DND-41 (cell line): Measurements from ENCODE around the gene CXCL6.

Source experiments
- ATAC-seq: fragments of 200-7000 bp; cut with Tn5 transposase; 3 replicates; pipeline ENCODE4 v1.9.1; 2021; ENCODE audit warnings: low read depth; ENCODE audit not compliant: insufficient read depth
- DNase-seq: peaks from one replicate; pipeline ENCODE4 v3.0.0-alpha.2; 2020
- H2AFZ ChIP-seq: 2 replicates; pipeline ENCODE4 v1.6.0; 2012; ENCODE audit warnings: low read depth, low read length
- H3K27ac ChIP-seq: 2 replicates; pipeline ENCODE4 v1.5.1; 2012; ENCODE audit warnings: low read length, inconsistent platforms
- H3K27me3 ChIP-seq: fragments of 200-600 bp; sonication (generic); 2 replicates; pipeline ENCODE4 v1.6.0; 2012; ENCODE audit warnings: low read length, mild to moderate bottlenecking, inconsistent platforms; ENCODE audit not compliant: insufficient read depth, poor library complexity
- H3K36me3 ChIP-seq: 2 replicates; pipeline ENCODE4 v1.5.1; 2012; ENCODE audit warnings: low read length, inconsistent platforms; ENCODE audit not compliant: insufficient read depth
- H3K4me1 ChIP-seq: 2 replicates; pipeline ENCODE4 v1.5.1; 2012; ENCODE audit warnings: mild to moderate bottlenecking, low read length; ENCODE audit not compliant: insufficient read depth
- H3K4me2 ChIP-seq: 2 replicates; pipeline ENCODE4 v1.6.0; 2012; ENCODE audit warnings: mild to moderate bottlenecking, moderate library complexity, low read length, inconsistent platforms; ENCODE audit not compliant: insufficient read depth
- H3K4me3 ChIP-seq, 2 experiments: fragments of 200-600 bp in 1 of 2; shearing (Covaris generic) in 1 of 2; 2 replicates each; pipeline ENCODE4 v1.5.1; 2012 to 2016; ENCODE audit warnings: inconsistent platforms in 2 of 2, low read length in 2 of 2, mild to moderate bottlenecking in 2 of 2, low read depth in 1 of 2, moderate library complexity in 1 of 2
- H3K79me2 ChIP-seq: 2 replicates; pipeline ENCODE4 v1.6.0; 2012; ENCODE audit warnings: low read length, inconsistent platforms; ENCODE audit not compliant: insufficient read depth
- H3K9ac ChIP-seq: 2 replicates; pipeline ENCODE4 v1.6.0; 2012; ENCODE audit warnings: low read depth, mild to moderate bottlenecking, inconsistent platforms, low read length, moderate library complexity
- H3K9me3 ChIP-seq: 2 replicates; pipeline ENCODE4 v1.5.1; 2012; ENCODE audit warnings: low read length, moderate library complexity, mild to moderate bottlenecking, inconsistent platforms; ENCODE audit not compliant: insufficient read depth, severe bottlenecking
- H4K20me1 ChIP-seq: 2 replicates; pipeline ENCODE4 v1.6.0; 2012; ENCODE audit warnings: low read length; ENCODE audit not compliant: insufficient read depth
- EZH2 ChIP-seq: IDR thresholded peaks from 3 replicates; pipeline ENCODE4 v1.6.1; 2012; ENCODE audit warnings: borderline replicate concordance, low read depth, mild to moderate bottlenecking, moderate library complexity, low read length, inconsistent platforms; ENCODE audit not compliant: severe bottlenecking
- TF ChIP-seq, protein P1 (sequence below): IDR thresholded peaks from 2 replicates; pipeline ENCODE4 v1.5.1; 2012; ENCODE audit warnings: borderline replicate concordance, low read length, moderate library complexity, mild to moderate bottlenecking; ENCODE audit not compliant: poor library complexity, severe bottlenecking; ENCODE audit errors: extremely low read depth

The CXCL6 gene

GRCh38 chr4:73836373-73837279, at the start of gene CXCL6:
CXCL6 (plus strand) TSS chr4:73836678; CDS start chr4:73836751, 73 bp downstream.
- no peaks in the 10 kb centered on the region for H3K36me3 ChIP-seq
- TF ChIP-seq, protein P1, sequence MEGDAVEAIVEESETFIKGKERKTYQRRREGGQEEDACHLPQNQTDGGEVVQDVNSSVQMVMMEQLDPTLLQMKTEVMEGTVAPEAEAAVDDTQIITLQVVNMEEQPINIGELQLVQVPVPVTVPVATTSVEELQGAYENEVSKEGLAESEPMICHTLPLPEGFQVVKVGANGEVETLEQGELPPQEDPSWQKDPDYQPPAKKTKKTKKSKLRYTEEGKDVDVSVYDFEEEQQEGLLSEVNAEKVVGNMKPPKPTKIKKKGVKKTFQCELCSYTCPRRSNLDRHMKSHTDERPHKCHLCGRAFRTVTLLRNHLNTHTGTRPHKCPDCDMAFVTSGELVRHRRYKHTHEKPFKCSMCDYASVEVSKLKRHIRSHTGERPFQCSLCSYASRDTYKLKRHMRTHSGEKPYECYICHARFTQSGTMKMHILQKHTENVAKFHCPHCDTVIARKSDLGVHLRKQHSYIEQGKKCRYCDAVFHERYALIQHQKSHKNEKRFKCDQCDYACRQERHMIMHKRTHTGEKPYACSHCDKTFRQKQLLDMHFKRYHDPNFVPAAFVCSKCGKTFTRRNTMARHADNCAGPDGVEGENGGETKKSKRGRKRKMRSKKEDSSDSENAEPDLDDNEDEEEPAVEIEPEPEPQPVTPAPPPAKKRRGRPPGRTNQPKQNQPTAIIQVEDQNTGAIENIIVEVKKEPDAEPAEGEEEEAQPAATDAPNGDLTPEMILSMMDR: no peak
- no peak for TF ChIP-seq EZH2
- H3K4me2 ChIP-seq: no peak within 1 kb of the TSS
- no peaks in the 10 kb centered on the region for H3K27me3 ChIP-seq
- ATAC-seq: no peak
- no peak within 1 kb of the TSS for H3K4me3 ChIP-seq
- no peak within 1 kb of the TSS for H3K27ac ChIP-seq
- no peaks in the 10 kb centered on the region for H3K79me2 ChIP-seq
- no peaks in the 10 kb centered on the region for H4K20me1 ChIP-seq
- DNase-seq: no peak
- H3K9me3 ChIP-seq: no peaks in the 10 kb centered on the region
- no peak within 1 kb of the TSS for H3K9ac ChIP-seq
- peaks cover 14% of the 10 kb centered on the region for H3K4me1 ChIP-seq
- H2AFZ ChIP-seq: no peak within 1 kb of the TSS

- no peaks in the 10 kb centered on the region for H3K79me2 ChIP-seq
- no peak overlapping the region for H2AFZ ChIP-seq
- no peaks in the 10 kb centered on the region for H3K4me1 ChIP-seq
- TF ChIP-seq, protein P1: no peak
- no peak for TF ChIP-seq EZH2
- no peaks in the 10 kb centered on the region for H3K27me3 ChIP-seq
- ATAC-seq: no peak
- no peaks in the 10 kb centered on the region for H4K20me1 ChIP-seq
- DNase-seq: no peak
- H3K27ac ChIP-seq: no peak overlapping the region
- no peaks in the 10 kb centered on the region for H3K9me3 ChIP-seq
- no peak overlapping the region for H3K9ac ChIP-seq
- no peak overlapping the region for H3K4me2 ChIP-seq
- no peak overlapping the region for H3K4me3 ChIP-seq
- H3K36me3 ChIP-seq: no peaks in the 10 kb centered on the region
Observed at GRCh38 chr4:73788411-73788810, 48.1 kb upstream of the CXCL6 start.

DNA sequence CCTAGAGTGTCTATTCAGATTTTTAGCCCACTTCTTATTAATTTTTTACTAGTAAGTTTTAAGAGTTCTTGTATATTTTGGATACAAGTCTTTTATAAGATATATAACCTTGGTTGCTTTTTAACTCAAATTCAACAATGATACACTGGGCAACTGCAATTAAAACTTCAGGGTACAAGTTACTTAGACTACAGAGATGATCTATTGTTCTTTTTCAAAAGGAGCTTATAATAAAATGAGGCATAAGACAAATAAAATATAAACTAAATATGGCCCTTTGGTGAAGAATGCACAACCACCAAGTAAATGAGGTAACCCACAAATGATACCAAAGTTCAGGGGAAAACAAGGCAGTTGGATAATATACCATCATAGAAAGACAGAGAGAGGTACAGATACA, 37.6 kb upstream of the CXCL6 start:
- Histone ChIP-seq H3K9ac (no peak overlapping the region), H3K9me3 (no peaks in the 10 kb centered on the region)

More for the DNA sequence above, 37.6 kb upstream of the CXCL6 start:
- no peak overlapping the region for H3K4me3 ChIP-seq
- no peaks in the 10 kb centered on the region for H4K20me1 ChIP-seq
- no peaks in the 10 kb centered on the region for H3K79me2 ChIP-seq
- peaks cover 10% of the 10 kb centered on the region for H3K4me1 ChIP-seq
- no peaks in the 10 kb centered on the region for H3K27me3 ChIP-seq
- no peak for ATAC-seq
- H3K27ac ChIP-seq: no peak overlapping the region
- TF ChIP-seq EZH2: no peak
- TF ChIP-seq, protein P1: no peak
- H2AFZ ChIP-seq: no peak overlapping the region
- no peak for DNase-seq
- no peak overlapping the region for H3K4me2 ChIP-seq
- H3K36me3 ChIP-seq: no peaks in the 10 kb centered on the region
